Stomach (tissue), 19 donors: ENCODE data around the gene SCYGR1. TPM values are rescaled to one million over a fixed set of nuclear protein-coding genes. Genes with fewer than 3 reads are reported as not detected.
"Not testable (repeated sequence)": the region's sequence is repeated elsewhere in the genome, so short reads cannot be mapped to it uniquely, and the experiment has no call there.

Experiments
- DNase-seq, 2 donors: peaks; one replicate each; pipeline versions ENCODE4 v3.0.0 to v3.0.0-alpha.2; 2013 to 2019
- H3K27ac ChIP-seq, 5 donors: fragments of 200-600 bp in 4 of 5; sonication (generic) in 4 of 5; one replicate each; pipeline ENCODE4 v1.5.1; 2013 to 2019; ENCODE audit warnings: mild to moderate bottlenecking in 1 of 5, moderate library complexity in 1 of 5
- H3K27me3 ChIP-seq, 3 donors: fragments of 200-600 bp; sonication (generic); one replicate each; pipeline ENCODE4 v1.5.1; 2017 to 2019; ENCODE audit warnings: mixed run types in 1 of 3
- H3K36me3 ChIP-seq, 4 donors: fragments of 200-600 bp; sonication (generic); 1 replicate in 3 of 4; 2 replicates in 1 of 4; pipeline ENCODE4 v1.5.1; 2016 to 2019
- H3K4me1 ChIP-seq, 4 donors: fragments of 200-600 bp; sonication (generic); one replicate each; pipeline ENCODE4 v1.5.1; 2016 to 2019
- H3K4me3 ChIP-seq, 4 donors: fragments of 200-600 bp; sonication (generic) in 3 of 4; one replicate each; pipeline ENCODE4 v1.5.1; 2016 to 2019; ENCODE audit warnings: mild to moderate bottlenecking in 1 of 4
- H3K9me3 ChIP-seq, 4 donors: fragments of 200-600 bp; sonication (generic); one replicate each; pipeline ENCODE4 v1.5.1; 2016 to 2019
- EP300 ChIP-seq: sonication (generic); formaldehyde crosslinking; IDR thresholded peaks from one replicate; pipeline ENCODE4 v1.6.1; 2017; ENCODE audit warnings: antibody characterized with exemption
- POLR2A ChIP-seq, 4 donors: fragments of 450-650 bp; IDR thresholded peaks; one replicate each; pipeline ENCODE4 v1.6.1; 2016; ENCODE audit warnings: antibody characterized with exemption in 4 of 4, control low read depth in 2 of 4, mild to moderate bottlenecking in 1 of 4, moderate library complexity in 1 of 4
- POLR2AphosphoS5 ChIP-seq, 3 donors: sonication (generic); formaldehyde crosslinking; IDR thresholded peaks; one replicate each; pipeline ENCODE4 v1.6.1; 2016; ENCODE audit warnings: antibody characterized with exemption in 3 of 3
- WGBS, 5 donors: extraction: QIAGEN DNeasy Blood & Tissue Kit in 3 of 5; methylation state at CpG; one replicate each; pipeline versions ENCODE4 v1.1.5 to v1.1.7; 2013 to 2018; 5-methylcytosine and 5-hydroxymethylcytosine counted together
- intact Hi-C: fragments of 100-400 bp; cut with DNase I; formaldehyde crosslinking; loops from one replicate; pipeline ENCODE4 v1.15.1; 2023; ENCODE audit warnings: low total_unique reads
- long read RNA-seq, 10 donors: transcript quantifications; one replicate each; lab custom pipeline, GENCODE V29; 2026
- polyA plus RNA-seq, 3 donors: library from polyadenylated mRNA; stranded (reverse); fragments of 200-250 nt; gene quantifications; one replicate each; pipeline ENCODE4 v1.2.3, GENCODE V29; 2013
- total RNA-seq, 5 donors: library from RNA; depleted of rRNA; stranded (reverse); fragments of >200 nt; gene quantifications; one replicate each; pipeline versions ENCODE4 v1.1.0 to v1.2.3, GENCODE V29; 2014 to 2016
- TF ChIP-seq, protein P1 (sequence below), 7 experiments: fragments of 450-650 bp in 4 of 7; fragments of 200-600 bp in 3 of 7; sonication (generic) in 3 of 7; IDR thresholded peaks; one replicate each; pipeline ENCODE4 v1.5.1; 2016 to 2019; ENCODE audit warnings: antibody characterized with exemption in 7 of 7, control low read depth in 2 of 7, mild to moderate bottlenecking in 1 of 7
- donor health status: healthy with polysubstance abuse.
- donor health status: Bipolar disorder and iron deficiency.
- donor health status: healthy.

The SCYGR1 gene
- not detected for total RNA-seq
- polyA plus RNA-seq = not detected
- long read RNA-seq, donor 1 = 0 reads
- long read RNA-seq, donor 2 = 0 reads
- long read RNA-seq, donor 3 = 0 reads
- long read RNA-seq, donor 4 = 0 reads
- long read RNA-seq, donor 5 = 0 reads
- long read RNA-seq, donor 6 = 0 reads
- long read RNA-seq, donor 7 = 0 reads
- long read RNA-seq, donor 8 = 0 reads
- long read RNA-seq, donor 9 = 0 reads
- long read RNA-seq, donor 10 = 0 reads

DNA sequence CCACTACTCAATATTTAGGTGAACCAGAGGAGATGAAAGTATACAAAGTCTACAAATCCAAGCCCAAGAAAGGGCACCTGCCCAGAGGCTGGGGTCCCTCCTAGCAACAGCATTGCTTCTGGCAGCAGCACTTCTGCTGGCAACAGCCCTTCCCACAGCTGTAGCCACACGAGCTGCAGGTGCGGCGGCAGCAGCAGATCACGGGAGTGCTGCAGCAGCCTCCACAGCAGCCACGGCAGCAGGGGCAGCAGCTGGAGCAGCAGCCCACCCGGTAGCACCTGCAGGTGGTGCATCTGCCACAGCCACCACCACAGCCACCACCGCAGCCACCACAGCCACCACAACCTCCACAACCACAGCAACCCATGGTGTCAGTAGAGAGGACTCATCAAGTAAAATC is at the start of gene SCYGR1:
Gene SCYGR1 (minus strand): TSS at position 367 of the 400 bp plus-strand sequence. CDS start 0 bp downstream, at position 367.
- H3K27ac ChIP-seq, H3K9me3 ChIP-seq, H3K36me3 ChIP-seq, H3K27me3 ChIP-seq, H3K4me1 ChIP-seq, H3K4me3 ChIP-seq, intact Hi-C loops, DNase-seq: not testable (repeated sequence)
- WGBS, 5 donors = 68 to 95% (median 85%) methylated on average over 3 to 7 of the region's 7 CpGs

DNA sequence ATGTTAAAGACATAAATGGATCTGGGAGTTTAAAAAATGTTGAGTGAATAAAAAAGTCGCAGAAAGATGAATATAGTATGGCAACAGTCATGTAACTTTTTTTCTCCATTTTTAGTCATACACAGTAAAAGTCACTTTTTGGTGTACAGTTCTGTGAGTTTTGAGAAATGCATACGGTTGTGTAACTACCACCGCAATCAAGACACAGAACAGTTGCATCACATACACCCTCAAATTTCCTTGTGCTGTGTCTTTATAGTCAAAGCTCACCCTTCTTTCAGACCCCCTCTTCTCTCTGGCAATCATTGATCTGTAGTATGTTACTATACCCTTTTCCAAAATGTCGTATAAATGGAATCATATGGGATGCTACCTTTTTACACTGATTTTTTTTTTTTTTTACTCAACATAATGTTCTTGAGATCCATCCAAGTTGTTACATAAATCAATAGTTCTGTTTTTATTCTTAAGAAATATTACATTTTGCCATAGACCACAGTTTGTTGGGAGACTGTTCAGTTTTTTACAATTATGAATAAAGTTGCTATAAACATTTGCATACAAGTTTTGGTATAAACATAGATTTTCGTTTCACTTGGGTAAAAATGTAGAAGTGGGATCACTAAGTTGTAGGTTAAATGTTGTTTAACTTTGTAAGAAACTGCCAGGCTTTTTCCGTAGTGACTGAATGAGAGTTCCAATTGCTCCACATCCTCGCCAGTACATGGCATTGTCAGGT is 48.9 kb upstream of the SCYGR1 start:
- Histone ChIP-seq H3K36me3 (no peaks in the 10 kb centered on the region), H3K4me3 (no peak overlapping the region), H3K27me3 (no peaks in the 10 kb centered on the region), H3K4me1 (no peaks in the 10 kb centered on the region), H3K27ac (peak overlapping the region in 2 of 5 donors; percentile 12 to 66), H3K9me3 (peaks cover 0 to 16% (median 13%) of the 10 kb centered on the region in 4 donors)
- 74 to 89% (median 87%) methylated on average over 7 of the region's 7 CpGs for WGBS, 5 donors
- DNase-seq = no peak
- TF ChIP-seq POLR2A (IDR thresholded peaks at IDR 0.05) = no peak
- no peak for TF ChIP-seq EP300
- TF ChIP-seq, protein P1, sequence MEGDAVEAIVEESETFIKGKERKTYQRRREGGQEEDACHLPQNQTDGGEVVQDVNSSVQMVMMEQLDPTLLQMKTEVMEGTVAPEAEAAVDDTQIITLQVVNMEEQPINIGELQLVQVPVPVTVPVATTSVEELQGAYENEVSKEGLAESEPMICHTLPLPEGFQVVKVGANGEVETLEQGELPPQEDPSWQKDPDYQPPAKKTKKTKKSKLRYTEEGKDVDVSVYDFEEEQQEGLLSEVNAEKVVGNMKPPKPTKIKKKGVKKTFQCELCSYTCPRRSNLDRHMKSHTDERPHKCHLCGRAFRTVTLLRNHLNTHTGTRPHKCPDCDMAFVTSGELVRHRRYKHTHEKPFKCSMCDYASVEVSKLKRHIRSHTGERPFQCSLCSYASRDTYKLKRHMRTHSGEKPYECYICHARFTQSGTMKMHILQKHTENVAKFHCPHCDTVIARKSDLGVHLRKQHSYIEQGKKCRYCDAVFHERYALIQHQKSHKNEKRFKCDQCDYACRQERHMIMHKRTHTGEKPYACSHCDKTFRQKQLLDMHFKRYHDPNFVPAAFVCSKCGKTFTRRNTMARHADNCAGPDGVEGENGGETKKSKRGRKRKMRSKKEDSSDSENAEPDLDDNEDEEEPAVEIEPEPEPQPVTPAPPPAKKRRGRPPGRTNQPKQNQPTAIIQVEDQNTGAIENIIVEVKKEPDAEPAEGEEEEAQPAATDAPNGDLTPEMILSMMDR (IDR thresholded peaks at IDR 0.05) = no peak
- TF ChIP-seq POLR2AphosphoS5 (IDR thresholded peaks at IDR 0.05) = no peak
- intact Hi-C loops = no loop called here

GRCh38 chr2:227433171-227433570 is 45.4 kb upstream of the SCYGR1 start:
- Histone ChIP-seq H3K27me3 (no peaks in the 10 kb centered on the region), H3K27ac (no peak overlapping the region), H3K4me1 (no peaks in the 10 kb centered on the region), H3K9me3 (peaks cover 0 to 16% (median 13%) of the 10 kb centered on the region in 4 donors), H3K4me3 (no peak overlapping the region), H3K36me3 (no peaks in the 10 kb centered on the region)
- 68 to 98% (median 91%) methylated on average over 2 of the region's 2 CpGs for WGBS, 5 donors
- intact Hi-C loops = no loop called here
- no peak for TF ChIP-seq POLR2A (IDR thresholded peaks at IDR 0.05)
- no peak for TF ChIP-seq POLR2AphosphoS5 (IDR thresholded peaks at IDR 0.05)
- no peak for TF ChIP-seq EP300
- TF ChIP-seq, protein P1 (IDR thresholded peaks at IDR 0.05) = no peak
- no peak for DNase-seq

DNA sequence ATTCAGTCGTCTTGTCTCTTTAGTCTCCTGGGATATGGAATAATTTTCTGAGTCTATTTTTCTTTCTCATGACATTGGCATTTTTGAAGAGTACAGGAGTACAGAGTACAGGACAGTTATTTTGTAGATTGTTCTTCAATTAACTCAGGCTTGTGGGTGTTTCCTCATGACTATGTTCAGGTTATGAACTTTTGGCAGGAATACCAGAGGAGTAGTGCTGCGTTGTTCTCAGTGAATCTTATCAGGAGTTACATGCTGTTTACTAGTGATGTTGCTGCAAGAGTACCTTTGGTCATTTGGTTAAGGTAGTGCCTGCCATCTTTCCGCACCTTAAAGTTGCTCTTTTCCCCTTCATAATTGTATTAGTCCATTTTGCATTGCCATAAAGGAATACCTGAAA is 42.9 kb upstream of the SCYGR1 start:
- H3K27ac ChIP-seq = no peak overlapping the region
- H3K36me3 ChIP-seq = no peaks in the 10 kb centered on the region
- H3K27me3 ChIP-seq = no peaks in the 10 kb centered on the region
- no peak for DNase-seq
- intact Hi-C loops = no loop called here
- 54 to 75% (median 67%) methylated on average over 3 of the region's 3 CpGs for WGBS, 5 donors
- peaks cover 0 to 16% (median 13%) of the 10 kb centered on the region in 4 donors for H3K9me3 ChIP-seq
- TF ChIP-seq POLR2AphosphoS5 (IDR thresholded peaks at IDR 0.05) (no peak), EP300 (no peak), POLR2A (IDR thresholded peaks at IDR 0.05) (no peak)
- TF ChIP-seq, protein P1 (IDR thresholded peaks at IDR 0.05) = no peak
- no peak overlapping the region for H3K4me3 ChIP-seq
- H3K4me1 ChIP-seq = no peaks in the 10 kb centered on the region
